ENCODE measurements around the gene SBF1. TPM values are rescaled to one million over a fixed set of nuclear protein-coding genes. Genes with fewer than 3 reads are reported as not detected.

Gene SBF1
- total and polyA plus RNA-seq, 2 of the 13 experiments (the other 11 are each of a cell fraction or from before 2014, with no cell fraction given), result 31.7 to 40.9 TPM

DNA sequence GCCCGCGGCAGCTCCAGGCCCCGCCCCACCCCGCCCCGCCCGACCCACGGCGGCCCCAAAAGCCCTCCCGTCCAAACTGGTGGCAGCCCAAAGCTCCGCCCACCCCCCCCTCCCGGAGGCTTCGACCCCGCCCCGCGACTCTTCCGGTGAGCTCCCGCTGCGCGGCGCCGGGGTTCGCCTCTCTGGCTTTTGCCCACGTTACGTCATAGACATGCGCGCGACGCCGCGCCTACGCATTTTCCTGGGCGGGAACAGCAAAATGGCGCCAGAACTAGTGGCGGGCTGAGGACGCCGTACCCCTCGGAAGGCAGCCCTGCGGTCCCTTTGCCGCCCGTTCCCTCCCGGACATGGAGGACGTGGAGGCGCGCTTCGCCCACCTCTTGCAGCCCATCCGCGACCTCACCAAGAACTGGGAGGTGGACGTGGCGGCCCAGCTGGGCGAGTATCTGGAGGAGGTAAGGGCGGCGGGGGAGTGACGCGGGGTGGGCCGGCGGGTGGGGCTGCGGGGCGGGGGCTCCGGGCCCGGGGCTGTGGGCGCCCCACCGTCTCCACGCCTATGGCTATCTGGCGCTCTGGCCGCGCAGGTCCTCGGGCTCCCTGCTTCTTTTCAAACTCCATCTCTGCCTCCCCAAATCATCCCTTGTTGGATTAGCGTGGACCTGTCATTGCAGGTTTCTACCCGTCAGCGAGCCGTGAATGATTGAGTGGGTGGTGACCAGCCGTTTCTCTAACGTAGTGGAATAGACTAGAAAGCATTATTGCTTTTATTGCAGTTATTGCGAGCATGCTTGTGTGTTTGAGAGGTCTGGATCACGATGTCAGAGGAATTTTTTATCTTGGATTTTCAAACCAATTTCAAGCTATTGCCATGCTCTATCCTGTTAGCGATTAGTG, 33.4 kb upstream of the SBF1 start, which contains the start of gene NCAPH2 (continued):
- TF ChIP-seq NCOA2 (CRISPR knock-in tag; IDR thresholded peaks at IDR 0.05), result 0 out of 2 replicates have a peak, but pooled peaks have one; percentile 45
- no peak for TF ChIP-seq CHCHD3 (CRISPR knock-in tag; IDR thresholded peaks at IDR 0.05)
- TF ChIP-seq ZNF446 (CRISPR knock-in tag; IDR thresholded peaks at IDR 0.05), result no peak
- TF ChIP-seq IKZF4 (CRISPR knock-in tag; IDR thresholded peaks at IDR 0.05; ENCODE audit: borderline replicate concordance, low read depth, not compliant biosample characterization), result no peak
- no peak for TF ChIP-seq ZNF354B (CRISPR knock-in tag; IDR thresholded peaks at IDR 0.05)
- TF ChIP-seq ZNF781 (CRISPR knock-in tag; IDR thresholded peaks at IDR 0.05; ENCODE audit: borderline replicate concordance, not compliant biosample characterization), result no peak
- TF ChIP-seq ZFYVE20 (CRISPR knock-in tag; IDR thresholded peaks at IDR 0.05; ENCODE audit: borderline replicate concordance, low read depth), result no peak
- TF ChIP-seq, protein P1, sequence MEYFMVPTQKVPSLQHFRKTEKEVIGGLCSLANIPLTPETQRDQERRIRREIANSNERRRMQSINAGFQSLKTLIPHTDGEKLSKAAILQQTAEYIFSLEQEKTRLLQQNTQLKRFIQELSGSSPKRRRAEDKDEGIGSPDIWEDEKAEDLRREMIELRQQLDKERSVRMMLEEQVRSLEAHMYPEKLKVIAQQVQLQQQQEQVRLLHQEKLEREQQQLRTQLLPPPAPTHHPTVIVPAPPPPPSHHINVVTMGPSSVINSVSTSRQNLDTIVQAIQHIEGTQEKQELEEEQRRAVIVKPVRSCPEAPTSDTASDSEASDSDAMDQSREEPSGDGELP (IDR thresholded peaks at IDR 0.05; ENCODE audit: borderline replicate concordance, low read depth), result no peak
- no peak for TF ChIP-seq PRPF4 (IDR thresholded peaks at IDR 0.05; ENCODE audit: low read depth, low read length, poor library complexity, severe bottlenecking)
- peak; percentile 17; the same call in 1 of the 2 replicates for TF ChIP-seq ISL2 (CRISPR knock-in tag; IDR thresholded peaks at IDR 0.05)
- TF ChIP-seq, protein P2, sequence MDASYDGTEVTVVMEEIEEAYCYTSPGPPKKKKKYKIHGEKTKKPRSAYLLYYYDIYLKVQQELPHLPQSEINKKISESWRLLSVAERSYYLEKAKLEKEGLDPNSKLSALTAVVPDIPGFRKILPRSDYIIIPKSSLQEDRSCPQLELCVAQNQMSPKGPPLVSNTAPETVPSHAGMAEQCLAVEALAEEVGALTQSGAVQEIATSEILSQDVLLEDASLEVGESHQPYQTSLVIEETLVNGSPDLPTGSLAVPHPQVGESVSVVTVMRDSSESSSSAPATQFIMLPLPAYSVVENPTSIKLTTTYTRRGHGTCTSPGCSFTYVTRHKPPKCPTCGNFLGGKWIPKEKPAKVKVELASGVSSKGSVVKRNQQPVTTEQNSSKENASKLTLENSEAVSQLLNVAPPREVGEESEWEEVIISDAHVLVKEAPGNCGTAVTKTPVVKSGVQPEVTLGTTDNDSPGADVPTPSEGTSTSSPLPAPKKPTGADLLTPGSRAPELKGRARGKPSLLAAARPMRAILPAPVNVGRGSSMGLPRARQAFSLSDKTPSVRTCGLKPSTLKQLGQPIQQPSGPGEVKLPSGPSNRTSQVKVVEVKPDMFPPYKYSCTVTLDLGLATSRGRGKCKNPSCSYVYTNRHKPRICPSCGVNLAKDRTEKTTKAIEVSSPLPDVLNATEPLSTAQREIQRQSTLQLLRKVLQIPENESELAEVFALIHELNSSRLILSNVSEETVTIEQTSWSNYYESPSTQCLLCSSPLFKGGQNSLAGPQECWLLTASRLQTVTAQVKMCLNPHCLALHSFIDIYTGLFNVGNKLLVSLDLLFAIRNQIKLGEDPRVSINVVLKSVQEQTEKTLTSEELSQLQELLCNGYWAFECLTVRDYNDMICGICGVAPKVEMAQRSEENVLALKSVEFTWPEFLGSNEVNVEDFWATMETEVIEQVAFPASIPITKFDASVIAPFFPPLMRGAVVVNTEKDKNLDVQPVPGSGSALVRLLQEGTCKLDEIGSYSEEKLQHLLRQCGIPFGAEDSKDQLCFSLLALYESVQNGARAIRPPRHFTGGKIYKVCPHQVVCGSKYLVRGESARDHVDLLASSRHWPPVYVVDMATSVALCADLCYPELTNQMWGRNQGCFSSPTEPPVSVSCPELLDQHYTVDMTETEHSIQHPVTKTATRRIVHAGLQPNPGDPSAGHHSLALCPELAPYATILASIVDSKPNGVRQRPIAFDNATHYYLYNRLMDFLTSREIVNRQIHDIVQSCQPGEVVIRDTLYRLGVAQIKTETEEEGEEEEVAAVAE (CRISPR knock-in tag; IDR thresholded peaks at IDR 0.05; ENCODE audit: borderline replicate concordance), result peak; percentile 74; the same call in 1 of the 2 replicates
- peak; percentile 23; the same call in 1 of the 2 replicates for TF ChIP-seq GATAD2A (CRISPR knock-in tag; IDR thresholded peaks at IDR 0.05)
- peak; percentile 77; the same call in 1 of the 2 replicates for TF ChIP-seq MAZ (IDR thresholded peaks at IDR 0.05; ENCODE audit: borderline replicate concordance, low read depth, low read length)
- peak; percentile 51 for TF ChIP-seq MAZ (CRISPR knock-in tag; IDR thresholded peaks at IDR 0.05; ENCODE audit: low read depth)
- no peak for TF ChIP-seq ZNF30 (CRISPR knock-in tag; IDR thresholded peaks at IDR 0.05)
- no peak for TF ChIP-seq HNRNPUL1 (IDR thresholded peaks at IDR 0.05; ENCODE audit: low read depth, low read length)
- no peak for TF ChIP-seq ZMYM3 (CRISPR knock-in tag; IDR thresholded peaks at IDR 0.05)
- TF ChIP-seq FOXJ3 (CRISPR knock-in tag; IDR thresholded peaks at IDR 0.05; ENCODE audit: borderline replicate concordance), result no peak
- peak; percentile 85 for TF ChIP-seq GMEB1 (CRISPR knock-in tag; IDR thresholded peaks at IDR 0.05; ENCODE audit: borderline replicate concordance)
- TF ChIP-seq CENPBD1 (CRISPR knock-in tag; IDR thresholded peaks at IDR 0.05; ENCODE audit: borderline replicate concordance, low read depth), result no peak

Data from HepG2 (cell line).